Stimulated activated CD8-positive, alpha-beta memory T cell treated with anti-CD3 and anti-CD28 coated beads, Interleukin-15, amount 100 ng/mL, for 4 hours (primary cell): ENCODE results near the gene SEMA7A.

Source experiments
- DNase-seq, 2 donors: peaks; one replicate each; pipeline ENCODE4 v3.0.0-alpha.2; 2020; ENCODE audit warnings: low read depth in 2 of 2

SEMA7A gene

GRCh38 chr15:74415966-74416916 is 17.5 kb downstream of the SEMA7A start:
- DNase-seq, result no peak

GRCh38 chr15:74414603-74415338 is 19.0 kb downstream of the SEMA7A start:
- no peak for DNase-seq

- DNase-seq, result no peak
Measured at GRCh38 chr15:74414081-74414580, 19.6 kb downstream of the SEMA7A start.

GRCh38 chr15:74413350-74414080 is 20.2 kb downstream of the SEMA7A start:
- no peak for DNase-seq

GRCh38 chr15:74412159-74412558 is 21.6 kb downstream of the SEMA7A start:
- DNase-seq, result no peak

GRCh38 chr15:74411686-74412085 is 22.1 kb downstream of the SEMA7A start:
- DNase-seq, result no peak

- DNase-seq, result no peak
Measured at GRCh38 chr15:74410502-74410901, 23.3 kb downstream of the SEMA7A start.

- DNase-seq, result no peak
Measured at GRCh38 chr15:74409225-74409624, 24.5 kb downstream of the SEMA7A start.

GRCh38 chr15:74408815-74409214 is 24.9 kb downstream of the SEMA7A start:
- DNase-seq, result no peak

- no peak for DNase-seq
Measured at GRCh38 chr15:74408385-74408784, 25.4 kb downstream of the SEMA7A start.

GRCh38 chr15:74406992-74407705 is 26.6 kb downstream of the SEMA7A start:
- no peak for DNase-seq

- no peak for DNase-seq
Measured at GRCh38 chr15:74406517-74406916, 27.2 kb downstream of the SEMA7A start.

- no peak for DNase-seq
Measured at GRCh38 chr15:74405823-74406222, 27.9 kb downstream of the SEMA7A start.

GRCh38 chr15:74403991-74404563 is 29.7 kb downstream of the SEMA7A start:
- DNase-seq, result no peak

- no peak for DNase-seq
Measured at GRCh38 chr15:74403588-74403919, 30.2 kb downstream of the SEMA7A start.

- DNase-seq, result peak; percentile 69 to 78
Measured at GRCh38 chr15:74402873-74403587, 30.7 kb downstream of the SEMA7A start.

GRCh38 chr15:74402337-74402841 is 31.4 kb downstream of the SEMA7A start:
- no peak for DNase-seq

GRCh38 chr15:74400915-74401757 is 32.6 kb downstream of the SEMA7A start:
- DNase-seq, result no peak

- peak in 1 of 2 donors; percentile 47 for DNase-seq
Measured at GRCh38 chr15:74400313-74400860, 33.4 kb downstream of the SEMA7A start.
